H1 (cell line): Measurements from ENCODE around the gene C22orf31. TPM values are rescaled to one million over a fixed set of nuclear protein-coding genes. Genes with fewer than 3 reads are reported as not detected.

ENCODE experiments used
- CTCF ChIA-PET: fragments of 300-600 bp; sonication (Branson Sonifier 250); formaldehyde crosslinking; loops from one replicate; lab custom pipeline; 2021; ENCODE audit not compliant: partially characterized antibody; lab: Charles Lee
- POLR2A ChIA-PET: fragments of 300-600 bp; sonication (Branson Sonifier 250); formaldehyde crosslinking; loops from one replicate; lab custom pipeline; 2021; ENCODE audit warnings: inconsistent platforms; ENCODE audit not compliant: partially characterized antibody; lab: Charles Lee
- DNase-seq, 2 experiments: peaks; one replicate each; pipeline versions ENCODE4 v3.0.0 to v3.0.0-alpha.2; 2010 to 2022; ENCODE audit warnings: low spot score in 2 of 2, low read depth in 1 of 2, mixed read lengths in 1 of 2
- FAIRE-seq: peaks from 2 replicates; lab custom pipeline; 2011; peaks lifted over from hg19 to GRCh38; lab: Jason Lieb, UNC
- H2AFZ ChIP-seq: 2 replicates; pipeline ENCODE4 v1.8.1; 2012; ENCODE audit warnings: low read length, inconsistent platforms
- H2AK5ac ChIP-seq: 2 replicates; pipeline ENCODE4 v1.6.1; 2013; ENCODE audit warnings: low read depth, low read length
- H2BK120ac ChIP-seq: replicated peaks from 2 replicates; pipeline ENCODE3; 2013; ENCODE audit warnings: low read depth, low read length, inconsistent platforms
- H2BK12ac ChIP-seq: 2 replicates; pipeline ENCODE4 v1.6.1; 2013; ENCODE audit warnings: low read depth, low read length
- H2BK15ac ChIP-seq: 2 replicates; pipeline ENCODE4 v1.6.1; 2013; ENCODE audit warnings: low read length
- H2BK20ac ChIP-seq: 2 replicates; pipeline ENCODE4 v1.6.1; 2013; ENCODE audit warnings: low read length
- H2BK5ac ChIP-seq: 2 replicates; pipeline ENCODE4 v1.6.1; 2013; ENCODE audit warnings: low read depth, low read length
- H3K14ac ChIP-seq: 2 replicates; pipeline ENCODE4 v1.6.1; 2013; ENCODE audit warnings: inconsistent platforms; ENCODE audit not compliant: insufficient read length
- H3K18ac ChIP-seq: 2 replicates; pipeline ENCODE4 v1.6.1; 2013; ENCODE audit warnings: low read length; ENCODE audit errors: extremely low read depth
- H3K23ac ChIP-seq: 2 replicates; pipeline ENCODE4 v1.6.1; 2013; ENCODE audit warnings: inconsistent platforms; ENCODE audit not compliant: insufficient read length
- H3K23me2 ChIP-seq: 2 replicates; pipeline ENCODE4 v1.6.1; 2013; ENCODE audit warnings: low read depth, low read length
- H3K27ac ChIP-seq: 2 replicates; pipeline ENCODE4 v1.6.1; 2011; ENCODE audit warnings: low read depth, low read length, inconsistent platforms
- H3K27me3 ChIP-seq, 4 experiments: replicated peaks in 1 of 4; 1 replicate in 1 of 4; 2 replicates in 3 of 4; pipeline versions ENCODE4 v1.6.1 to v1.8.1; 2011 to 2013; ENCODE audit warnings: low read length in 3 of 4, mild to moderate bottlenecking in 3 of 4, inconsistent platforms in 2 of 4, mixed read lengths in 2 of 4, moderate library complexity in 1 of 4; ENCODE audit not compliant: control insufficient read depth in 3 of 4, insufficient read depth in 3 of 4; ENCODE audit errors: extremely low read depth in 1 of 4
- H3K36me3 ChIP-seq, 4 experiments: 2 replicates each; pipeline versions ENCODE4 v1.6.1 to v1.8.1; 2011 to 2013; ENCODE audit warnings: mild to moderate bottlenecking in 4 of 4, low read length in 3 of 4, moderate library complexity in 2 of 4, control low read depth in 1 of 4, inconsistent platforms in 1 of 4; ENCODE audit not compliant: insufficient read depth in 4 of 4, control insufficient read depth in 2 of 4
- H3K4ac ChIP-seq: replicated peaks from 2 replicates; pipeline ENCODE3; 2013; ENCODE audit warnings: low read length, low read depth, mixed read lengths, inconsistent platforms; ENCODE audit not compliant: insufficient read length
- H3K4me1 ChIP-seq, 4 experiments: replicated peaks in 1 of 4; 1 replicate in 1 of 4; 2 replicates in 3 of 4; pipeline versions ENCODE4 v1.6.1 to v1.8.1; 2011 to 2013; ENCODE audit warnings: low read length in 3 of 4, inconsistent platforms in 2 of 4, mixed read lengths in 1 of 4; ENCODE audit not compliant: insufficient read depth in 4 of 4, control insufficient read depth in 3 of 4
- H3K4me2 ChIP-seq, 2 experiments: 2 replicates each; pipeline versions ENCODE4 v1.6.1 to v1.8.1; 2011 to 2013; ENCODE audit warnings: low read depth in 2 of 2, low read length in 2 of 2, control low read depth in 1 of 2, inconsistent platforms in 1 of 2, mild to moderate bottlenecking in 1 of 2; ENCODE audit not compliant: insufficient read depth in 1 of 2
- H3K4me3 ChIP-seq, 4 experiments: fragments of 200-600, 300-600 bp in 1 of 4; sonication (generic), shearing (Covaris generic), sonication (Bioruptor Twin) in 1 of 4; 2 replicates each; pipeline versions ENCODE4 v1.5.1 to v1.8.1; 2011 to 2016; ENCODE audit warnings: low read length in 4 of 4, low read depth in 3 of 4, control low read depth in 2 of 4, inconsistent platforms in 2 of 4, mild to moderate bottlenecking in 2 of 4, mixed read lengths in 1 of 4, moderate library complexity in 1 of 4; ENCODE audit not compliant: insufficient read depth in 2 of 4; ENCODE audit errors: extremely low read depth in 1 of 4
- H3K56ac ChIP-seq: replicated peaks from 2 replicates; pipeline ENCODE3; 2013; ENCODE audit warnings: low read depth, mild to moderate bottlenecking, mixed read lengths, low read length, inconsistent platforms; ENCODE audit not compliant: insufficient read length
- H3K79me1 ChIP-seq: 2 replicates; pipeline ENCODE4 v1.6.1; 2013; ENCODE audit warnings: low read depth, low read length, control low read depth
- H3K79me2 ChIP-seq, 2 experiments: 2 replicates each; pipeline versions ENCODE4 v1.6.1 to v1.8.1; 2012 to 2013; ENCODE audit warnings: low read length in 2 of 2, mild to moderate bottlenecking in 2 of 2, inconsistent platforms in 1 of 2; ENCODE audit not compliant: insufficient read depth in 2 of 2, control insufficient read depth in 1 of 2
- H3K9ac ChIP-seq, 4 experiments: replicated peaks in 1 of 4; 1 replicate in 1 of 4; 2 replicates in 3 of 4; pipeline versions ENCODE4 v1.6.1 to v1.8.1; 2011 to 2013; ENCODE audit warnings: low read depth in 3 of 4, low read length in 3 of 4, control low read depth in 2 of 4, mild to moderate bottlenecking in 2 of 4, moderate library complexity in 2 of 4, inconsistent platforms in 1 of 4; ENCODE audit errors: extremely low read depth in 1 of 4
- H3K9me3 ChIP-seq, 2 experiments: 2 replicates each; pipeline versions ENCODE4 v1.6.1 to v1.8.1; 2012 to 2013; ENCODE audit warnings: mild to moderate bottlenecking in 2 of 2, moderate library complexity in 2 of 2, control low read depth in 1 of 2, inconsistent platforms in 1 of 2, low read depth in 1 of 2, low read length in 1 of 2, mixed read lengths in 1 of 2; ENCODE audit not compliant: insufficient read depth in 2 of 2
- H4K20me1 ChIP-seq, 2 experiments: replicated peaks in 1 of 2; 2 replicates each; pipeline versions ENCODE3 to v1.8.1; 2011 to 2013; ENCODE audit warnings: inconsistent platforms in 2 of 2, low read length in 2 of 2, mild to moderate bottlenecking in 1 of 2; ENCODE audit not compliant: insufficient read depth in 2 of 2, control insufficient read depth in 1 of 2
- H4K5ac ChIP-seq: 2 replicates; pipeline ENCODE4 v1.6.1; 2013; ENCODE audit warnings: low read length, low read depth, mixed read lengths, inconsistent platforms; ENCODE audit not compliant: insufficient read length
- H4K8ac ChIP-seq: 2 replicates; pipeline ENCODE4 v1.8.0; 2013; ENCODE audit warnings: mild to moderate bottlenecking, moderate library complexity, low read length, inconsistent platforms; ENCODE audit not compliant: insufficient read depth; ENCODE audit errors: extremely low read depth
- H4K91ac ChIP-seq: replicated peaks from 2 replicates; pipeline ENCODE3; 2013; ENCODE audit warnings: low read length, mixed read lengths, inconsistent platforms; ENCODE audit not compliant: insufficient read length
- CBX5 ChIP-seq: fragments of 300-800, 300-1000 bp; sonication (generic); IDR thresholded peaks from 2 replicates; pipeline ENCODE4 v1.7.1; 2016; ENCODE audit warnings: antibody characterized with exemption, low read length, low read depth
- CBX8 ChIP-seq: fragments of 300-800, 300-1000 bp; sonication (generic); IDR thresholded peaks from 2 replicates; pipeline ENCODE4 v1.7.1; 2016; ENCODE audit warnings: low read depth, low read length, borderline replicate concordance
- CHD2 ChIP-seq: IDR thresholded peaks from 2 replicates; pipeline ENCODE4 v1.6.1; 2012; ENCODE audit warnings: low read length, improper control_type of control experiment
- GTF2F1 ChIP-seq: IDR thresholded peaks from 2 replicates; pipeline ENCODE4 v1.6.1; 2012; ENCODE audit warnings: low read depth, low read length, improper control_type of control experiment, borderline replicate concordance
- HDAC2 ChIP-seq, 2 experiments: fragments of 300-600 bp in 1 of 2; sonication (generic) in 1 of 2; IDR thresholded peaks; 2 replicates each; pipeline ENCODE4 v1.6.1; 2011 to 2012; ENCODE audit warnings: low read depth in 2 of 2, low read length in 2 of 2, mild to moderate bottlenecking in 2 of 2, moderate library complexity in 2 of 2, borderline replicate concordance in 1 of 2, inconsistent platforms in 1 of 2
- JUND ChIP-seq: IDR thresholded peaks from 2 replicates; pipeline ENCODE4 v1.6.1; 2011; ENCODE audit warnings: mild to moderate bottlenecking, improper control_type of control experiment, low read length
- RFX5 ChIP-seq: IDR thresholded peaks from 2 replicates; pipeline ENCODE4 v1.6.1; 2011; ENCODE audit warnings: low read depth, low read length, improper control_type of control experiment, borderline replicate concordance
- WGBS, 2 experiments: shearing (Covaris generic) in 1 of 2; methylation state at CpG; one replicate each; pipeline versions ENCODE4 v1.1.6 to v1.1.7; 2013 to 2015; ENCODE audit warnings: low lambda C conversion rate in 2 of 2, mixed read lengths in 2 of 2, inconsistent platforms in 1 of 2, low coverage in 1 of 2, missing lambda C conversion rate in 1 of 2; ENCODE audit not compliant: insufficient replicate concordance in 2 of 2, insufficient coverage in 1 of 2, insufficient read length in 1 of 2; ENCODE audit errors: extremely low coverage in 1 of 2, missing lambda C conversion rate in 1 of 2; 5-methylcytosine and 5-hydroxymethylcytosine counted together
- polyA plus RNA-seq, 7 experiments: library from polyadenylated mRNA; depleted of rRNA in 3 of 7; stranded (reverse) in 5 of 7; unstranded in 2 of 7; fragments of >200 nt in 5 of 7; fragments of 200-250 nt in 2 of 7; gene quantifications; 1 replicate in 5 of 7; 2 replicates in 1 of 7; 4 replicates in 1 of 7; pipeline versions ENCODE4 v1.2.1 to v1.2.3, GENCODE V29; 2011 to 2013; ENCODE audit warnings: missing spikeins in 2 of 7, mixed read lengths in 2 of 7
- total RNA-seq: library from RNA; stranded (reverse); fragmentation: NEBNext Ultra II Directional; extraction: Animal tissue kit (Norgen Biotek cat#: 25700); gene quantifications from 2 replicates; pipeline ENCODE4 v1.2.1, GENCODE V29; 2021
- TF ChIP-seq, protein P1 (sequence below), 3 experiments: IDR thresholded peaks; 1 replicate in 2 of 3; 2 replicates in 1 of 3; pipeline versions ENCODE4 v1.5.1 to v1.6.1; 2011; ENCODE audit warnings: low read length in 3 of 3, mild to moderate bottlenecking in 3 of 3, inconsistent platforms in 2 of 3, low read depth in 1 of 3, moderate library complexity in 1 of 3; ENCODE audit not compliant: insufficient read depth in 1 of 3; ENCODE audit errors: control extremely low read depth in 1 of 3

Gene C22orf31
- total and polyA plus RNA-seq, 2 of the 8 experiments (the other 6 are each of a cell fraction or from before 2014, with no cell fraction given): not detected

DNA sequence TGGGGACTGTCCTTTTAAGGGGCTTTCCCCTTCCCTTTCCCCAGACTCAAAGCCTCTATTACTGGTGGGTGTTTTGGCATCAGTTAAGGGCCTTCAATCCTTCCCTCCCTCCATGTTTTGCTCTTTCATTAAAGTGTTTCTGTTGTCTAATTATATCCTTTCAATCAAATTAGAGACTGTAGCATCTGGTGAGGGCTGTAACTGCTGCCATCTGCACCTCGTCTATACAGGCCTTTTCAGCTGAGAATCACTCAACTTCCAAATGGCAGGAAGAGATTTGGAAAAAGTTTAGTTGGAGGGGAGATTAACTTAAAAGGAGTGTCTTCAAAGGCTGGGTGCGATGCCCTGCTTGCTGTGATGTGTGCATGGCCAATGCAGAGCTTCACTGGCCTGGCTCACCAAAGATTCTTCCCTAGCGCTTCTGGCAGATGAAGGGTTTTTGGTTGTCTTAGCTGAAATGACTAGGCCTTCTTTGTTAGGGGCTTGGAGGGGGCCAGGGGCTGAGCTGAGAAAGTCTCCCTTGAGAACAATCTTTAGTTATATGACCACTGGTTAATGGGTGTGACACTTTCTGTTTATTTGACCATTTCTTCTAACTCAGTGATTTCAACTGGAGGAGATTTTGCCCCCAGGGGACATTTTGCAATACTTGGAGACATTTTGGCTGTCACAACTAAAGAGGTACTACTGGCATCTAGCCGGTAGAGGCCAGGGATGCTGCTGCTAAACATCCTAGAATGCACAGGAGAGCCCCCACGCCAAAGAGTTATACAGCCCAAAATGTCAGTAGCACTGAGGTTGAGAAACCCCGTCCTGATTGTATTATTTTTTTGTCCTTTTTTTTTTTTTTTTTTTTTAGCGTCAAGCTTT, 18.7 kb upstream of the C22orf31 start:
- H2BK20ac ChIP-seq: no peak overlapping the region

More for the DNA sequence above, 18.7 kb upstream of the C22orf31 start:
- Histone ChIP-seq H3K4me3 (no peak overlapping the region), H2BK15ac (no peak overlapping the region), H3K9me3 (no peaks in the 10 kb centered on the region), H2AK5ac (no peak overlapping the region), H3K14ac (no peak overlapping the region), H3K4ac (no peak overlapping the region), H3K79me1 (no peaks in the 10 kb centered on the region; the same call in 1 of the 2 replicates), H3K36me3 (no peaks in the 10 kb centered on the region), H3K23ac (no peak overlapping the region), H3K27ac (no peak overlapping the region), H3K27me3 (peaks cover 0 to 2% (median 0%) of the 10 kb centered on the region in 4 experiments; a peak in 1 of 7 replicates), H4K91ac (no peak overlapping the region), H3K79me2 (no peaks in the 10 kb centered on the region), H3K9ac (no peak overlapping the region), H3K18ac (no peak overlapping the region), H4K8ac (no peak overlapping the region), H3K4me2 (no peak overlapping the region), H2AFZ (no peak overlapping the region), H3K56ac (no peak overlapping the region), H4K5ac (no peak overlapping the region), H2BK120ac (no peak overlapping the region), H3K23me2 (no peaks in the 10 kb centered on the region; the same call in 1 of the 2 replicates), H2BK12ac (no peak overlapping the region), H2BK5ac (no peak overlapping the region), H3K4me1 (peaks cover 1 to 5% (median 3%) of the 10 kb centered on the region in 4 experiments; a peak in 4 of 7 replicates), H4K20me1 (peaks cover 0 to 2% of the 10 kb centered on the region in 2 experiments)
- TF ChIP-seq, protein P1, sequence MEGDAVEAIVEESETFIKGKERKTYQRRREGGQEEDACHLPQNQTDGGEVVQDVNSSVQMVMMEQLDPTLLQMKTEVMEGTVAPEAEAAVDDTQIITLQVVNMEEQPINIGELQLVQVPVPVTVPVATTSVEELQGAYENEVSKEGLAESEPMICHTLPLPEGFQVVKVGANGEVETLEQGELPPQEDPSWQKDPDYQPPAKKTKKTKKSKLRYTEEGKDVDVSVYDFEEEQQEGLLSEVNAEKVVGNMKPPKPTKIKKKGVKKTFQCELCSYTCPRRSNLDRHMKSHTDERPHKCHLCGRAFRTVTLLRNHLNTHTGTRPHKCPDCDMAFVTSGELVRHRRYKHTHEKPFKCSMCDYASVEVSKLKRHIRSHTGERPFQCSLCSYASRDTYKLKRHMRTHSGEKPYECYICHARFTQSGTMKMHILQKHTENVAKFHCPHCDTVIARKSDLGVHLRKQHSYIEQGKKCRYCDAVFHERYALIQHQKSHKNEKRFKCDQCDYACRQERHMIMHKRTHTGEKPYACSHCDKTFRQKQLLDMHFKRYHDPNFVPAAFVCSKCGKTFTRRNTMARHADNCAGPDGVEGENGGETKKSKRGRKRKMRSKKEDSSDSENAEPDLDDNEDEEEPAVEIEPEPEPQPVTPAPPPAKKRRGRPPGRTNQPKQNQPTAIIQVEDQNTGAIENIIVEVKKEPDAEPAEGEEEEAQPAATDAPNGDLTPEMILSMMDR (IDR thresholded peaks at IDR 0.05; ENCODE audit: control extremely low read depth in 1 of 3, insufficient read depth in 1 of 3, low read depth in 1 of 3, low read length in 3 of 3): no peak
- no peak for TF ChIP-seq HDAC2 (IDR thresholded peaks at IDR 0.05; ENCODE audit: borderline replicate concordance in 1 of 2, low read depth in 2 of 2, low read length in 2 of 2)
- no peak for TF ChIP-seq CHD2
- TF ChIP-seq CBX8: no peak
- no peak for TF ChIP-seq JUND
- no peak for TF ChIP-seq CBX5
- no peak for TF ChIP-seq RFX5
- TF ChIP-seq GTF2F1: no peak
- DNase-seq (no peak), FAIRE-seq (no peak)
- 91% methylated on average over 7 of the region's 7 CpGs; no CpG with 5 or more reads in 1 of the 2 experiments for WGBS, 2 experiments
- POLR2A ChIA-PET: no interaction called here
- CTCF ChIA-PET: interaction anchor here (1.0 to 3.0 kb wide), 2 partner anchors 9 to 14 kb away, joined by 4 to 10 read pairs; no protein-coding TSS in a partner anchor
